GM19397 (cell line): ENCODE measurements around the gene GPR35.

Source experiments
- ATAC-seq: cut with Tn5 transposase; IDR thresholded peaks from one replicate; pipeline ENCODE4 v1.9.1; 2021; ENCODE audit warnings: mild to moderate bottlenecking, moderate library complexity; ENCODE audit not compliant: unreplicated experiment

Gene GPR35

DNA sequence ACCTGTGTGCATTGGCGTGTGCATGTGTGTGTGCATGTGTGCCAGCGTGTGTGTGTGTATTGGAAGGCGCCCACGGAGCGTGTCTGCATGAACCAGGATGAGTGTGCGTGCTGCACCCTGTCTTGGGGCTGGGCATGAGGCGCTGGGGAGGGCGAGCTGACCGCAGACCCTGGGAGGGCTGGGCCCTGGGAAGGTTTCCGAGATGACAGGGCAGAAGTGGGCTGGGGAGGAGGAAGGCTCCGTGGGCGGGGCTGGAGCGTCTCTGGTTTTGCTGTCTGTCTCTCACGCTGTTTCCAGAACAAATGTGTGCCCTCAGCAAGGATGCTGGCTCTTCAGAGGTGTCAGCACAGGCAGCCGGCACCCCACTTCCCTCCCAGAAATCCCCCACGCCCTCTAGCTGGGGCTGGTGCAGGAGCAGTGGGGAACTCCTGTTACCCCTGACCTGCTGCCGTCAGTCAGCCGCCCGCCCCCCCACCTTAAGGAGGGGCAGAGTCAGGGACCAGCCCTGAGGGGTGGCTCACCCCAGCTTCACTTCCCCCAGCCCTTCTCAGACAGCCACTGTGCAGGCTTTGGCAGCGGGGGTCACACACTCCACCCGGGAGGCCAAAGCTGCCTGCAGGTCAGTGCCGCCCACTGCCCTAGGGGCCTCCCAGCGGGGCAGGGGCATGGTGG, at the start of gene GPR35:
TSS of gene GPR35 (plus strand) at position 531 of the 672 bp plus-strand sequence. CDS start 4,473 bp downstream, outside the sequence.
- ATAC-seq, result no peak

DNA sequence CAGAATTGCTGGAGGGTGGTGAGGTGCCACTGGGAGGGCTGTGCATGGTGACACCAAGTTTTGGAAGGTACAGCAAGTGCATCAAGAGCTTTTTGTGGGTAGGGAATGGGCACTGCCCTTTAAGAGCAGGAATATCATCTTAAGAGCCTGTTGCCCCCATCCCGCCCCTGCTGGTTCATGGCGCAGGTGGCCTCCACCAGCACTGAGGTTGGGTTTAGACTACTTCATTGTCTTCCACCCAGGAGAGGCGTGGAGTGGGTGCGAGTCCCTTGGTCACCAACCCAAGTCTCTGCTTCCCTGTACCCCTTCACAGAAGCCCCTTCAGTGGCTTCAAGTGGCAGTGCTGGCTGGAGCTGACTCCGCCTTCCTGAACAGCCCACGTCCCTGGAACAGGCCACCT, 49.2 kb upstream of the GPR35 start:
- ATAC-seq, result no peak

GRCh38 chr2:240576436-240577205, 48.7 kb upstream of the GPR35 start:
- ATAC-seq, result no peak

GRCh38 chr2:240577281-240578109, 47.8 kb upstream of the GPR35 start:
- ATAC-seq, result no peak

- no peak for ATAC-seq
These were observed 47.2 kb upstream of the GPR35 start for GRCh38 chr2:240578110-240578450.

DNA sequence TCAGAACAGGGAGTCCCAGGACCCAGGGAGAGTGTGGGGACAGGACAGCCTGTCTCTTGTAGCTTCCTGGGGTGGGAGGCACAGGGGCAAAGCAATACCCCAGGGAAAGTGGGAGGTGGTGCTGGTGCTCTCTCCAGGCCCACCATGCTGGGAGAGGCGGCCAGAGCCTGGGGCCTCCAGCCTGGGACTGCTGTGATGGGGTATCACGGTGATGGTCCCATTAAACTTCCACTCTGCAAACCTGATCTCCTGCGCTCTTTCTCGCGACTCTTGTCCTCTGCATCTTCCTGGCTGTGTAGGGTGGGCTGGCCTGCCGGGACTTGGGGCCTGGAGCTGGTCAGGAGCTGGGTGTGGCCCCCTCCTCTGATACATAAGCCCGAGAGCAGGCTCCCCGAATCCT, 46.8 kb upstream of the GPR35 start:
- no peak for ATAC-seq

- no peak for ATAC-seq
These were observed 46.1 kb upstream of the GPR35 start for GRCh38 chr2:240579071-240579762.

DNA sequence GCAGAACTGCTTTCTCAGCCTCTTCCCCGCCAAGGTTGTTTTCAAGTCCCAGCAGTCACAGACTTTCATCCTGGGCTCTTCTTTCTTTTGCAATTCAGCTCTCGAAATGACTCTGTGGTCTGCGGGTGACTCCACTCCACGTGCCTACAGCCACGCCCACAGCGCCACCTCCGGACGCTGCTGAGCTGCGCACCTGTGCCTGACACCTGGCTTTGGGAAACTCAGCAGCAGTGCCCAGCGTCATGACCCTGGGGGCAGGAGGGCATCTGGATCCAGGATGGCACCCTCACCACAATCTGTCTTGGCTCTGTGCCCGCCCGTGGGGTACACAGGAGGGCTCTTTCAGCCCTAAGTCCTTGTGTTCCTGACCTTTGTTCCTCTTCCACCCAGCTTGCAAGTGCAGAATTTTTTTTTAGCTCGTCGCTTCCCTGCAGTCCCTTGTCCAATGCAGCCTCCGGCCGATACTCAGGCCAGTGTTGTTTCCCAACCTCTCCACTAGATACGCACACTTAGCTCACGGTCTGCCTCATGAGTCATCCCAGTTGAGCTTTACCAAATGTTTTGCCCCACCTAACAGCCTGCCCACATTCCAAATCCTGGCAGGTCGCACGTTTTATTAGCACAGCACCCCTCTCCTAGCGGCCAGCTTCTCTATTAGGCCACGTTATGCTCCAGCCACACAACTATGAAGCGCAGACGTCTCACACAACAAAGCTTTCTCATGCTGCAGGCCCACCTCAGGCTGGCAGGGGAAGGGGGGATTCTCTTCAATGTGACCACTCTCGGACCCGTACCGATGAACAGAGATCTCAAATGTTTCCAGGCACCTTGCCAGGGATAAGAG, 45.3 kb upstream of the GPR35 start:
- ATAC-seq, result no peak

GRCh38 chr2:240581811-240582210, 43.5 kb upstream of the GPR35 start:
- ATAC-seq, result no peak

DNA sequence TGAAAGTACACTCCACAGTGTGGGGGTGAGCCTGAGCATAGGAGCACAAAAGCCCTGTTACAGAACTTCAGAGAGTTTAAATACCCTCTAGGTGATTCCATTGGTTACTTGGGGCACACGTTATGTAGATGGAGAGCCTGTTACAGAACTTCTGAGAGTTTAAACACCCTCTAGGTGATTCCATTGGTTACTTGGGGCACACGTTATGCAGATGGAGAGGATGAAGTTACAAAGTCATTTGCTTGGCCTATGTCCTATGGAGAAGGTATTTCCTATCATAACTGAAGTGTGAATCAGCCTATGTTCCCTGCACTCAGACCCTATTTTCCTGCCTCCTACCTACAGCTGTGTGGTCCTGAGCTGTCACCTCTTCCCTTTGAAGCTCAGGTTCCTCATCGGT, 42.5 kb upstream of the GPR35 start:
- ATAC-seq, result no peak

- ATAC-seq, result no peak
These were observed 41.5 kb upstream of the GPR35 start for GRCh38 chr2:240583774-240584173.

- peak; percentile 44 for ATAC-seq
These were observed 40.7 kb upstream of the GPR35 start for GRCh38 chr2:240584486-240585031.

GRCh38 chr2:240585101-240585500, 40.2 kb upstream of the GPR35 start:
- ATAC-seq, result peak; percentile 39

DNA sequence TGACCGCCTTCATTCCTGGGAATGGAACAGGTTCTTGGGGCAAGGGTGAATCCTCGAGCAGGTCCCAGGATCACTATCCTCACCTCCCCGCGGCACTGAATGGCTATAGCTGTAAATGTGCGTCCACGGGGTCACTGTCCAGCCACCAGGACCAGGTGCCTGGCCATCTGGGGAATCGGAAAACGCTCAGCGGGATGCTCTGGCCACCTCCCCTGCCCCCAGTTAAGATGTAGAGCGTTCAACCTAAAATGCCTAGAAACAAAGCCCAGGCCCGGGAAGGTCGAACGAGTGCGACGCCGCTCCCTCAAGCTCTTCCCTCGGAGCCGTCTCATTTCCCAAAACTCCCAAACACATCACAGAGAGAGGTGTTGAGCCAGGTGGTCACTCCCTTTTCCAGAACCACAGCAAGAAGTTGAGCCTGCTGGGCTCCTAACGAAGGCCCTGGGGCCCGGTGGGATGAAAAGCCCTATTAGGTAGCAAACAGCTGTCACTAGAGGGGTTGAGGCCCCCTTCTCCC, 39.5 kb upstream of the GPR35 start:
- ATAC-seq, result no peak

DNA sequence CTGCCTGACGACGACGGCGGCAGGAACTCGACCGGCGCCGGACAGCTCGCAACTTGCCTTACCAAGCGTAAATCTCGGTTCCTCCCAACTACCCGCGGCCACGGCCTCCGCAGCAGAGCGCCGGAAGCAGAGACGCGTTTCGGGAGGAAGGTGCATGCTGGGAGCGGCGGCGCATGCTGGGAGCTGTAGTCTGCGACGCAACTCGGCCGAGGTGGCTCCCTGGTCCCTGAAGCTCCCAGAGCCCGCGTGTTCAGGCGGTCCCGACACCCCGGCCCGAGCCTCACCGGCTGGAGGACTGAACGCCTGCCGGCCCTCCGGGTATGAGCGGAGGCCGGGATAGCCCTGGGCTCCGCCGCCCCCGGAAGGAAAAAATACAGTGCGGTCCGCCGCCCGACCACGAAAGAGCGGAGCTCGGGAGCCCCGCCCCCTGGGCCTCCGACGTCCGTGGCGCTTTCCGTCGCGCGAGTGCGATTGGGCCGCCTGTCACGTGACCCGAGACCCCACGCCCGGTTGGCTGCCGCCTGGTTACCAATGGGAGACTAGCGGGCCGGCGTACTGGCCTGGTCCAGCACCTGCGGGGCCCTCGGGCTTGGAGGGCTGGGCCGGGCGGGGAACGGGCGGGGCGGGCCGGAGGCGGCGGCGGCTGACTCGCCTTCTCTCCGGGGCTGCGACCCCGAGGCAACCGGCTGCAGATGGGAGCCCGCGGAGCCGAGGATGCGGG, 38.9 kb upstream of the GPR35 start, which contains the start of gene CAPN10:
TSS of gene CAPN10 (plus strand) at position 537 of the 721 bp plus-strand sequence. CDS start at position 715, 178 bp downstream.
- ATAC-seq, result peak; percentile 58

- peak; percentile 1 for ATAC-seq
These were observed 38.1 kb upstream of the GPR35 start for GRCh38 chr2:240586919-240587800.

DNA sequence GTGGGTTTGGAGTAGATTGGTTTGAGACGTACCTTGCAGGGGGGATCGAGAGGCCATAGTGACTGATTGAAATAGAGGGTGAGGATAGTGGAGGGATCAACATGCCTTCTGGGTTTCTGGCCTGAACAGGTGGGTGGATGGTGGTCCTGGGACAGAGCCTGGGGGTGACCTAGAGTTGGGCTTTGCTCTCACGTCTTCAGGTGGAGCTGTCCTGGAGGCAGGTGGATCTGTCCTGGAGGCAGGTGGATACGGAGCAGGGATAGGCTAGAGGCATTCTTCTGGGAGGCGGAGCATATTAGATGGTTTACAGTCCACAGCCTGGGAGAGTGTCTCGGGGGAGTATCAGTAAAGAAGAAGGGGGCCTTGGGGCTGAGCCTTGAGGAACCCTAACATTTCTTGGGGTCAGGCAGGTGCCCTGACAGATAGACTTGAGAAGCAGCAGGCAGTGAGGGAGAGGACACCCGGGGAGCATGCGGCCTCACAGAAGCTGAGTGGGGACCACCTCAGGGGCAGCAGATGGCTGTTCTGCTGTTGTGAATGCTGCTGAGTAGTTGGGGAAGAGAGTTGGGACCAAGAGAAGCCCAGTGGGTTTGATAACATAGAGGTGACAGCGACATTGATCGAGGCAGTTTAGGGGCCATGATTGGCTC, 37.1 kb upstream of the GPR35 start:
- ATAC-seq, result no peak
